22Rv1 (cell line): ENCODE measurements around the gene HOXD11.
A peak's percentile ranks its signal among the peaks of the same experiment; 100 is the strongest.

Experiments used
- H3K27ac ChIP-seq: fragments of 450-650 bp; 2 replicates; pipeline ENCODE4 v1.5.1; 2017
- CTCF ChIP-seq: fragments of 450-650 bp; IDR thresholded peaks from 2 replicates; pipeline ENCODE4 v1.5.1; 2017; ENCODE audit warnings: mild to moderate bottlenecking
- ZFX ChIP-seq: fragments of 450-650 bp; IDR thresholded peaks from 2 replicates; pipeline ENCODE4 v1.6.1; 2017; ENCODE audit warnings: antibody characterized with exemption, borderline replicate concordance

Gene HOXD11

GRCh38 chr2:176123411-176124109, 16.5 kb downstream of the HOXD11 start:
- TF ChIP-seq ZFX, result no peak
- no peak for TF ChIP-seq CTCF
- H3K27ac ChIP-seq, result no peak overlapping the region

GRCh38 chr2:176124110-176124946, 17.2 kb downstream of the HOXD11 start:
- H3K27ac ChIP-seq, result no peak overlapping the region
- no peak for TF ChIP-seq ZFX
- TF ChIP-seq CTCF, result no peak

- H3K27ac ChIP-seq, result no peak overlapping the region
- TF ChIP-seq ZFX (no peak), CTCF (no peak)
Measured at GRCh38 chr2:176124947-176125771, 18.1 kb downstream of the HOXD11 start.

GRCh38 chr2:176125772-176126054, 18.6 kb downstream of the HOXD11 start:
- TF ChIP-seq CTCF (no peak), ZFX (no peak)
- no peak overlapping the region for H3K27ac ChIP-seq

GRCh38 chr2:176126929-176127773, 20.1 kb downstream of the HOXD11 start:
- no peak for TF ChIP-seq ZFX
- peak; percentile 72 for TF ChIP-seq CTCF
- H3K27ac ChIP-seq, result no peak overlapping the region

GRCh38 chr2:176127774-176128072, 20.6 kb downstream of the HOXD11 start:
- no peak overlapping the region for H3K27ac ChIP-seq

More at GRCh38 chr2:176127774-176128072, 20.6 kb downstream of the HOXD11 start:
- TF ChIP-seq CTCF (no peak), ZFX (no peak)
